ENCODE data around the gene TMEM79. TPM values are rescaled to one million over a fixed set of nuclear protein-coding genes. Genes with fewer than 3 reads are reported as not detected.

TMEM79 gene
- total RNA-seq, 1 experiment from 2014 or later, result 10.7 TPM

- Histone ChIP-seq H3K9me3 (no peaks in the 10 kb centered on the region), H3K27me3 (replicated peaks; ENCODE audit: control insufficient read depth, insufficient read depth, low read length) (no peaks in the 10 kb centered on the region), H3K4me1 (peaks cover 20% of the 10 kb centered on the region), H3K4me3 (ENCODE audit: low read depth, low read length) (peak within 1 kb of the TSS; percentile 40), H3K36me3 (ENCODE audit: control insufficient read depth, insufficient read depth, low read length) (no peaks in the 10 kb centered on the region)
- Mint-ChIP-seq H3K4me1 (ENCODE audit: low read depth, unreplicated experiment) (peaks cover 20% of the 10 kb centered on the region), H3K27me3 (ENCODE audit: insufficient read depth, unreplicated experiment) (no peaks in the 10 kb centered on the region), H3K9me3 (ENCODE audit: unreplicated experiment) (no peaks in the 10 kb centered on the region), H3K27ac (ENCODE audit: unreplicated experiment) (peak within 1 kb of the TSS; percentile 87), H3K36me3 (ENCODE audit: insufficient read depth, unreplicated experiment) (peaks cover 27% of the 10 kb centered on the region), H3K4me3 (ENCODE audit: unreplicated experiment) (peak within 1 kb of the TSS; percentile 83)
- no TSS peak for BruUV-seq (replicated peaks)
- ChIA-PET POLR2A (interaction anchor here (0.9 to 1.1 kb wide), 2 partner anchors 11 to 13 kb away, joined by 5 to 7 read pairs; partner anchors contain the start of genes SMG5 and TMEM79), CTCF (no interaction called here)
- DNase-seq, result peak in 1 of 2 experiments; percentile 58
- intact Hi-C loops (cut with micrococcal nuclease; ENCODE audit: unreplicated experiment), result no loop called here
- TF ChIP-seq CTCF (IDR thresholded peaks at IDR 0.05; ENCODE audit: insufficient read depth in 1 of 2, low read depth in 1 of 2, low read length in 1 of 2, severe bottlenecking in 1 of 2, unreplicated experiment in 1 of 2), result no peak
Measured at GRCh38 chr1:156295391-156295947, 11.3 kb downstream of the TMEM79 start, which contains the start of gene GLMP. Gene GLMP (minus strand): TSS chr1:156295679. CDS start chr1:156295645, 34 bp downstream.

- peaks cover 5% of the 10 kb centered on the region for H3K4me1 ChIP-seq
- POLR2A ChIA-PET, result interaction anchor here (0.7 kb wide), 1 partner anchor 14 kb away, joined by 4 read pairs; no protein-coding TSS in a partner anchor
Measured at GRCh38 chr1:156298852-156299357, 14.8 kb downstream of the TMEM79 start, which contains the start of gene VHLL. Gene VHLL (minus strand): TSS chr1:156299307. CDS start chr1:156299189, 118 bp downstream.

GRCh38 chr1:156303241-156303640 is 19.1 kb downstream of the TMEM79 start:
- ChIA-PET POLR2A (interaction anchor here (0.7 kb wide), 2 partner anchors 10 to 1030 kb away, joined by 4 read pairs; no protein-coding TSS in a partner anchor), CTCF (no interaction called here)
- no peak for TF ChIP-seq CTCF (IDR thresholded peaks at IDR 0.05; ENCODE audit: insufficient read depth in 1 of 2, low read depth in 1 of 2, low read length in 1 of 2, severe bottlenecking in 1 of 2, unreplicated experiment in 1 of 2)
- no peak overlapping the region for H3K4me3 ChIP-seq (ENCODE audit: low read depth, low read length)
- Mint-ChIP-seq H3K36me3 (ENCODE audit: insufficient read depth, unreplicated experiment) (peaks cover 53% of the 10 kb centered on the region), H3K4me1 (ENCODE audit: low read depth, unreplicated experiment) (peaks cover 6% of the 10 kb centered on the region), H3K4me3 (ENCODE audit: unreplicated experiment) (no peak overlapping the region), H3K27ac (ENCODE audit: unreplicated experiment) (no peak overlapping the region), H3K9me3 (ENCODE audit: unreplicated experiment) (no peaks in the 10 kb centered on the region), H3K27me3 (ENCODE audit: insufficient read depth, unreplicated experiment) (no peaks in the 10 kb centered on the region)
- intact Hi-C loops (cut with micrococcal nuclease; ENCODE audit: unreplicated experiment), result no loop called here
- no TSS peak for BruUV-seq (replicated peaks)
- H3K36me3 ChIP-seq (ENCODE audit: control insufficient read depth, insufficient read depth, low read length), result peaks cover 1% of the 10 kb centered on the region; the same call in 1 of the 2 replicates
- no peaks in the 10 kb centered on the region for H3K9me3 ChIP-seq
- no peak for DNase-seq
- no peaks in the 10 kb centered on the region for H3K27me3 ChIP-seq (replicated peaks; ENCODE audit: control insufficient read depth, insufficient read depth, low read length)
- peaks cover 8% of the 10 kb centered on the region; the same call in 1 of the 2 replicates for H3K4me1 ChIP-seq

More at GRCh38 chr1:156298852-156299357, 14.8 kb downstream of the TMEM79 start, which contains the start of gene VHLL:
- intact Hi-C loops (cut with micrococcal nuclease; ENCODE audit: unreplicated experiment), result no loop called here
- no peaks in the 10 kb centered on the region for H3K36me3 ChIP-seq (ENCODE audit: control insufficient read depth, insufficient read depth, low read length)
- TF ChIP-seq CTCF (IDR thresholded peaks at IDR 0.05; ENCODE audit: insufficient read depth in 1 of 2, low read depth in 1 of 2, low read length in 1 of 2, severe bottlenecking in 1 of 2, unreplicated experiment in 1 of 2), result no peak
- H3K4me1 Mint-ChIP-seq (ENCODE audit: low read depth, unreplicated experiment), result peaks cover 13% of the 10 kb centered on the region
- no peaks in the 10 kb centered on the region for H3K27me3 ChIP-seq (replicated peaks; ENCODE audit: control insufficient read depth, insufficient read depth, low read length)
- DNase-seq, result no peak
- H3K36me3 Mint-ChIP-seq (ENCODE audit: insufficient read depth, unreplicated experiment), result peaks cover 24% of the 10 kb centered on the region
- no peaks in the 10 kb centered on the region for H3K27me3 Mint-ChIP-seq (ENCODE audit: insufficient read depth, unreplicated experiment)
- no peak within 1 kb of the TSS for H3K4me3 Mint-ChIP-seq (ENCODE audit: unreplicated experiment)
- CTCF ChIA-PET, result no interaction called here
- no peaks in the 10 kb centered on the region for H3K9me3 ChIP-seq
- no TSS peak for BruUV-seq (replicated peaks)
- H3K9me3 Mint-ChIP-seq (ENCODE audit: unreplicated experiment), result no peaks in the 10 kb centered on the region
- H3K27ac Mint-ChIP-seq (ENCODE audit: unreplicated experiment), result no peak within 1 kb of the TSS
- no peak within 1 kb of the TSS for H3K4me3 ChIP-seq (ENCODE audit: low read depth, low read length)
